ENCODE results near the gene RMP24.

RMP24 gene

DNA sequence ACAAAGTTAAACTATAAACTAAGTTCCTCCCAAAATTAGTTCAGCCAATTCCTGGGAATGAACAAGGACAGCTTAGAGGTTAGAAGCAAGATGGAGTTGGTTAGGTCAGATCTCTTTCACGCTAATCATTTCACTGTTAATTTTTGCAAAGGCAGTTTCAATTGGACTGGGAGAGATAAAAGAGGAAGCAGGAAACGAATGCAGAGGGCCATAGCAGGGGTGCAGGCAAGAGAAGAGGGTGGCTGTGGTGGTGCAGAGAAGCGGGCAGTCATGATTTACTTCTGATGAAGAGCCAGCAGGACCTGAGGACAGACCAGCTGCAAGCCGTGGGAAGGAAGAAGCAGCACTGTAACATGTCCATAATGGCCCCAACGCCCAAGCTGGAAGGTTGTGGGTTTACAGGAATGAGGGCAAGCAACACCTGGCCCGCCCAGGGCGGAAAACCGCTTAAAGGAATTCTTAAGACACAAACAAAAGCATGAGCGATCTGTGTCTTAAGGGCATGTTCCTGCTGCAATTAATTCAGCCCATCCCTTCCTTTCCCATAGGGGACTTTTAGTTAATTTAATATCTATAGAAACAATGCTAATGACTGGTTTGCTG lies 4.1 kb upstream of the RMP24 start:
- no peak for DNase-seq

DNA sequence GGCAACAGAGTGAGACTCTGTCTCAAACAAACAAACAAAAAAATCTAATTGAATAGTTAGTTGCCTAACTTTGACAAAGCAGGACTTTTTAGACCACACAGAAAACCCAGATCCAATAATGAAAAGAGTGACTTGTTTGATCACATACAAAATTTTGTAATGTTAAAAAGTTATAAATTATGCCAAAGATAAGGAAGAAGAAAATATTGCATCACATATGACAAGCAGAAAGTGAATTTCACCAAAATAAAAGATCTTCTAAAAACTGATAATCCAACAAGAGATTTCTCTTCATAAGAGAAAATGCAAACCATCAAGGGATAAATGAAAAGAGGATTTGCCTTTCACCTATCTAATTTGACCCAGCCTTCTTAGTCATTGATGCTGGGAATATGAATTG lies 2.8 kb upstream of the RMP24 start:
- DNase-seq: no peak

DNA sequence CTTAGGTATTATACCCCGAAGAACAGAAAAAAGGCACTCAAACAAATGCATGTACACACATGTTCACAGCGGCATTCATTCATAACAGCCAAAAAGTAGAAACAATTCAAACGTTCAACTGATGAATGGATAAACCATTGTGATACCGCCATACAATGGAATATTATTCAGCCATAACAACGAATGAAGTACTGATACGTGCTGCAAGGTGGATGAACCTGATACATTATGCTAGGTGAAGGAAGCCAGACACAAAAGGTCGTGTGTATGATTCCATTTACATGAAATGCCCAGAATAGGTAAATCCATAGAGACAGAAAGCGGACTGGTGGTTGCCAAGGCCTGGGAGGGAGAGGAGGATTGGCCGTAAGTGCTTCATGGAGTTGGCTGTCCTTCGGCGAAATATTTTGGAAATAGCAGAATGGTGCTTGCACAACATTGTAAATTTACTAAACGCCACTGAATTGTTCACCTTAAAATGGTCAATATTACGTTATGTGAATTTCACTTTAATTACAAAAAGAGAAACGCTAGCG lies 750 bp upstream of the RMP24 start:
- no peak for DNase-seq

DNA sequence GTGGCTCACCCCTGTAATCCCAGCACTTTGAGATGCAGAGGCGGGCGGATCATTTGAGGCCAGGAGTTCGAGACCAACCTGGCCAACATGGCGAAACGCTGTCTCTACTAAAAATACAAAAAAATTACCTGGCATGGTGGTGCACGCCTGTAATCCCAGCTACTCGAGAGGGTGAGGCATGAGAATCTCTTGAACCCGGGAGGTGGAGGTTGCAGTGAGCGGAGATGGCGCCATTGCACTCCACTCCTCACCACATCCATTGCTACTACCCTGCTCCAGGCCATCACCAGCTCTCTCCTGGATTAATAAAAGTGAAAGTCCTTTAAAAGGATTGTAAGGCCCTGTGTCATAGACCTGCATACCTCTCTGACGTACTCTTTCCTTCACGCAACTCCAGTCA lies 1.2 kb downstream of the RMP24 start:
- no peak for DNase-seq

DNA sequence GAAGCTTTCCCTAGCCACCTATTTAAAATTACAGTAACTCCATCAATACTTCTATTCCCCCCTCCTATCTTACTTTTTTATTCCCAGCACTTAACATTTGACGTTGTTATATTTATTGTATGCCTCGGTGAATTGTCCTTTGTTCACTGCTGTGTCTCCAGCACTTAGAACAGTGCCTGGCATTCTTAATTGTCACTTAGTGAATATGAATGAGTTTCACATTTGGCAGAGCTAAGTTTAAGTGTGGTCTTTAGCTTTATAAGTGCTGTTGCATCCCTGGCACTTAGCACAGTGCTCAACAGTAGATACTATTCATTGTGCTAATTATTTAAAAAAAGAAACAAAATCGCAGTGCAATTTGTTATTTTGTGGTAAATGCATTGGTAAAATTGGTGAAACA lies 1.7 kb downstream of the RMP24 start:
- no peak for DNase-seq

DNA sequence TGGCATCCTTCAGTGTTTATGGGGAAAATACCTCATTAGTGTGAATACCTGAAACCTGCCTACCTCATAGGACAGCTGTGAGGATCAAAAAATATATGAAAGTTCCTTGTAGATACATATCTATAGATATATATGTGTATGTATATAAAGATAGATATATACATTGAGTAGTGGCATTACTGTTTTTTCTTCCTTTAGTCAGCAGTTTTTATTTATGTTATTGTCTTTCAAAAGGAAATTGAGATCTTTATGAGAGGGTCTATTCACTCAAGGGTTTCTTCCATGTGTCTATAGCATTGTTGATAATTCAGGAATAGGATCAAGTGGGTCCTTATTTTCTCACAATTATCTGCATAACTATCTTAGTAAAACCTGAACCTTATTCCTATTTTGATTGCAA lies 6.6 kb downstream of the RMP24 start:
- DNase-seq: no peak

DNA sequence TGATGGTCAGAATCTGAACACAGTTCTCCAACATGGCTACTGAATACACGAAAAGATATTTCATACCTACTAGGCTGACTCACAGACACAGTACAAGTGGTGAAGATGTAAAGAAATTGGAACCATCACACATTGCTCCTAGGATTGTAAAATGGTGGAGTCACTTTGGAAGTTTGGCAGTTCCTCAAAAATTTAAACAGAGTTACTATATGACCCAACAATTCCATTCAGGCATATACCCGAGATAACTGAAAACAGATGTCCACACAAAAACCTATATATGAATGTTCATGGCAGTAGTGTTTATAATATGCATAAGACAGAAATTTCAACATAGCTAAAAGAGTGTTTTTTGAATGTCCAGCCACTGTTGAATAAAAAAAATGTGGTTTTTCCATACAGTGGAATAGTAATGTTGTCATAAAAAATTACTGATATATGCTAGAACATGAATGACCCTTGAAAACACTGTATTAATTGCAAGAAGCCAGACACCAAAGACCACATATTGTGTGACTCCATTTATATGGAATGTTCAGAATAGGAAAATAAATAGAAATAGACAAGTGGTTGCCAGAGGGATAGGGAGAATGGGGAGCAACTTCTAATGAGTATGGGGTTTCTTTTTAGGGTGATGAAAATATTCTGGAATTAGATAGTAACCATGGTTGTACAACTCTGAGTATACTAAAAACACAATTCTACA lies 10.1 kb downstream of the RMP24 start:
- no peak for DNase-seq

DNA sequence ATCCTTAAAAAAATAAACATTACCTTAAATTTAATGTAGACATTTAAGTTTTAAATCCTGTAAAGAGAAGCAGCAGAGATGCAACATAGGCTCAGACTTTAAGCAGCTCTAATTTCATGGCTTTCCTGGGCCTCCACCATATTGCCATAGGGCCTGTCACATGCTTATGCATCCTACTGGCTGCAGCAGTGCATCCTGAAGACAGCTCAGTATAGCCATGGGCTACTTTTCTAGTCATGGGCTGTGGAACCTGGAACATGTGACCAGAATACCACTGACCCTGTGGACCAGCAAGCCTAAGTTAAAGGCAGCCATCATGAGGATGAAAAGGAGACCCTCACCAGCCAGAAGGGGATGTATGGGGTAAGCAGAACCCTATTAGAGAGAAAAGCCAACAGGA lies 10.7 kb downstream of the RMP24 start:
- no peak for DNase-seq

DNA sequence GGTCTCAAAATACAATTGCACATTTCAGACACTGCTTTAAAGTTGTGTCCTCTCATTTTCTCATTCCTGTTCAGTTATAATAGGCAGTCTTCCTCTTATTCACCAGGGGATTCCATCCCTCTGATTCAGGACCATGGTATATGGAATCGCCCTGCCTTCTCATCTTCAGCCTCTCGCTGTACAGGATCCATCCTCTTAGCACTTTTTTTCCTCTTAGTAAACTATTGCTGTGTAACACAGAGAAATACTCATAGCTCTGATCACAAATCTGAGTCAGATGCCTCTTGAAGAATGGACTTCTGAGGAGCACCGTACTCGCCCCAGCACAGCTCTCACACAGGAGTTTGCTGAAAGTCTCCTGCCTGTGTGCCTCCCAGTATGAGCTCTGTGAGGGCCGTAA lies 11.3 kb downstream of the RMP24 start:
- no peak for DNase-seq

DNA sequence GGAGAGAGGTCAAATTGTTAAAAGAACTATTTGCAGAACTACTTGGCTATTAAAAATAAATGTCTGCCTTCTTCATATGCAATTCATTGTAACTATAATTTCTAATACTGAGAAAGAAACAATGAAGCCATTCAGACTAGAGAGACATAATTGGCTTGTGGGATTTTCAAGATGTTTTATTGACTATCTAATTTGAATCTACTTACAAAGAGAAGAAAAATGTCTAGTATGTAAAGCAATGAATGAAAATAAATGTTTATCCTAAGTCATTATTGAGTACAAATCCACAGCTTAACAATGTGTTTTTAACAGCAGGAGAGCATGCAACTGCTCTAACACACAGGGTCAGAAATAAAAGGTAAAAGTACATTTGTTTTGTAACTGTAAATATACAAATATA lies 19.2 kb downstream of the RMP24 start:
- no peak for DNase-seq

DNA sequence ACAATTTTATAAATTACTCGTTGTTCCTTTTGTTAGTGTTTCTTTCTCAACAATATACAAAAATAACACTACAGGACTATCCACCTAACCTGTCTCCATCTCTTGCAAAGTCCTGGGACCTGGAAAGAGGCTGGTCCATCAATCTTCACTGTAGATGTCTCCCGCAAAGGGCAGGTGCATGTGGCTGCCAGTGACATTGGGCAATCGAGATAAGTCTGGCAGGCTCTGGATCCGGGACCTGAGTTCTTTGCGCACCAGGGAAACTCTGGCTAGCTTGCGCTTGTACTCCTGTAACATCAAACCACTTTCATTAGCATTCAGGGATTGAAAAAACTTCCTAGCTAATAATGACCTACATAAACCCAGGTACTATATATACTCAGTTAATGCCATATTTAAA lies 20.5 kb downstream of the RMP24 start:
- DNase-seq: no peak

DNA sequence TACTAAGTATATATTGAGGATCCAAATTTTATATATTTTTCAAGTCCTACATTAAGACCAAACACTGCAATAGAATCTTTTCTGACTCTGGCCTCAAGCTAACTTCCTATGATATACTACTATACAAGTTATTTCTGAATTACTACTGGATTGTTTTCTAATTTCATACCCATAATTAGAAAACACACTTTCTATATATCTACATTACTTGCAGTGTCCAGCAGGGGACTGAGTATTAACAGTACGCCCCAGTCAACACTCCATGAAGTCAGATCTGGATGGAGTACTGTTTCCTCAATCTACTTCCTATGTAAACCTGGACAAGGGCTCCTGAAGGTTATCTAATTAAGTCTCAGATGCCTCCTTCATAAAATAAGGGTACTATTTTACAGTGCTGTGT lies 26.5 kb downstream of the RMP24 start:
- DNase-seq: no peak

DNA sequence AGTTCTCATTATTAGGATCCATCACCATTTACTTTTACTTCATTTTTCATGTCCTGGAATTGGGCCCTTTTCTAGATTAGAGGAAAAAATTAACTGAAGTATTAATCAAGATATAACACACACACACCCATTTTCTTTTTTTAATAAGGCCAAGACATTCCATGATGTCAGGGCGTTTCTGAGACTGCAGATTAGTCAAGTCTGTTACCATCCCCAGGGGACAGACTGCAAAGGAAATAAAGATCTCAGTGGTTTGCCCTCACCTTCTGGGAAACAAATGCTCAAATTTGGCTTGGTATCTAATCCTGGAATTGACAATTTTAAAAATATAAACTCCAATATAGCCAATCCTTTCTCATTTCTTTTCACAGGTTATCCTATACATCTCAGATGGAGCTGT lies 27.4 kb downstream of the RMP24 start:
- no peak for DNase-seq

DNA sequence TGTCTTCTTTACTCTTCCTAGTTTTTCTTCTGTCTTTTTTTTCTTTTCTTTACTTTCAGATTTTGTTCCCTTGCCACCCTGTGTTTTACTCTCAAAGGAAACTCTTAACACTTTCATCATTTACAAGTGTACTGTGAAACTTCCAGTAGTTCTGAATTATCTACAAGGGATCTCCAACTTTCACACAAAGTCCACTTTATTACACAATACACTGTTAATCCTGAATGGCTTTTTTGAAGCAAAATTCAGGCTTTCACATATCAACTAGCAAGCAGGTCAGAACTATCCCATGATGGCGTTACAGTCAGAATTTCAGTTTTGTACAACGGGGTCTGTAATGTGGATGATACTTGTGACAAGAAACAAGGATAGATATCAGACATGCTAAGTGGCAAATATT lies 34.5 kb downstream of the RMP24 start:
- no peak for DNase-seq

DNA sequence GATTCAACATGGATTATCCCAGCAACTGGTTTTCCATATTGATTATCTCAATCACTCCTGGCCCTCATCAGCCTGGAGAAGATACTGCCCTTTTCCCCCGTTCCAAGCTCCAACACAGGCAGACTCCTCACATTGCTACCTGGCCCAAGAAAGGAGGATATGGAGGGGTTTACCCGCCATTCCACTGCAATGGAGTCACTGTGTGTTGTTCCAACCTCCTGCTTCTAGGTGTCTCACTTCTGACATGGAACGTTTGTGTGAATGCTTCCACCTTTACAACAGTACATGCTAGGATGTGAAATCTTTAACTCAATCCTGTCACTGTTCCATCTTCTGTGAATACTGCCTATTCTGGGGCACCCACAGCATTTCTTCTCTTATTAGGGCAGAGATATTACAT lies 36.7 kb downstream of the RMP24 start:
- no peak for DNase-seq

DNA sequence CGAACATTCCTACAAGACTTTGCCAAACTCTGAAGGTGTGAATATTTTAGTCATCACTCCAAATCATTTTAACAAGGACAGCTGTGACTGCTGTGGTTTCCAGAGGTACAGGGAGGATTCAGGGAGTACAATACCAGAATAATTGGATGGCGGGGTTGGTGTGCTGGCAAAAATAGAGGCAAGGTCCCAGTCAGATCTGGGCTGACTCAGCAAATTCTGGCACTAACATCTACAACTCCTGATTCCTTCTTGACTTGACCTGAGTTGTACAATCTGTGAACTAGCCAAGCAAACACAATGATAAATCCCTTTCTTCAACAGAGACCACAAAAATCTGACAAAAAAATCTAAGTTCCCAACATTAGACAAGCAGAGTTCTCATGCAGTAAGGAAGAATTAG lies 40.4 kb downstream of the RMP24 start:
- DNase-seq: no peak

DNA sequence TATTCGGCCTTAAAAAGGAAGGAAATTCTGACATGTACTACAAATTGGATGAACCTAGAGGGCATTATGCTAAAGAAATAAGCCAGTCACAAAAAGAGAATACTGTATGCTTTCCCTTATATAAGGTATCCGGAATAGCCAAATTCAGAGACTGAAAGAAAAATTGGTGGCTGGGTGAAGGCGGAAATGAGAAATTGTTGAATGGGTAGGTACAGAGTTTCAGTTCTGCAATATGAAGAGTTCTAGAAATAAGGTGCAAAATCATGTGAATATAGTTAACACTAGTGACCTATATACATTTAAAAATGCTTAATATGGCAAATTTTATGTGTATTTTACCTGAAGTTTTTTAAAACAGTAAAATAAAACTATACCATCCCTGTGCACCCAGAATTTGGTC lies 43.1 kb downstream of the RMP24 start:
- no peak for DNase-seq

DNA sequence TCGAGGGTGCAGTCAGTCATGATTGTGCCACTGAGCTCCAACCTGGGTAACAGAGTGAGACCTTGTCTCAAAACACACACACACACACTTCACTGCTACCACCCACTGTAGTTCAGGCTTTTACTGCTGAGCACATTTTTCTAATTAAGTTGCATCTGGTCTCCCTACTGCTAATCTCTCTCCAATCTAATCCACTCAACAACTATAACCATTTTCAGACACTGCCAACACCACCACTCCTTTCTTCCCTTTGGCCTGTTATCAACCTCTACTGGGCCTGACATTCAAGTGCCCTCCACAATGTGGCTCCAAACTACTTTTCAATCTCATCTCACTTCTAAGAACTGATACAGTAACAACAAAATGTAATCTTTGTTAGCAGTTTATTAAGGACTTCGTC lies 44.8 kb downstream of the RMP24 start:
- no peak for DNase-seq

DNA sequence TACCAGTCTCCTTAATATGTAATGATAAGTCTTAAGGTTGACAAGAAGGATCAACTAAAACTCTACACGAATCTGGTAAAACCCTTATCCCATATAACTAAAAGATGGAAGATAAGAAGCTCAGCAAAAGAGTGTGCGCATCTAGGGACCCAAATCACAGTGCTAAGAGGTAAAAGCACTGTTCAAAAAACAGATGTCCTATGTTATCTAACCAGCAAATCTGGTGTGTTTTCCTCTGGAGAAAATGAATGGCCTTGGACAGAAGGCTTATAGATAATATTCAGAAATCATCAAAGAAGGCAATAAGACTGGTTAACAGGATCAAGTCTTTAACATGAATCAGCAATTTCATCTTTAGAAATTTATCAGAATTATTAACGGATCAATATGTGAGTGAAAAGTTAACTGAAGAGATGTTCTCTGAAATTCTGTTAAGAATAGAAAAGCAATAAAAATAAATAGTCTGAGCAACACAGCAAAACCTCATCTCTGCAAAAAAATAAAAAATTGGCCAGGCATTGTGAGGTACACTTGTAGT lies 47.8 kb downstream of the RMP24 start:
- no peak for DNase-seq

DNA sequence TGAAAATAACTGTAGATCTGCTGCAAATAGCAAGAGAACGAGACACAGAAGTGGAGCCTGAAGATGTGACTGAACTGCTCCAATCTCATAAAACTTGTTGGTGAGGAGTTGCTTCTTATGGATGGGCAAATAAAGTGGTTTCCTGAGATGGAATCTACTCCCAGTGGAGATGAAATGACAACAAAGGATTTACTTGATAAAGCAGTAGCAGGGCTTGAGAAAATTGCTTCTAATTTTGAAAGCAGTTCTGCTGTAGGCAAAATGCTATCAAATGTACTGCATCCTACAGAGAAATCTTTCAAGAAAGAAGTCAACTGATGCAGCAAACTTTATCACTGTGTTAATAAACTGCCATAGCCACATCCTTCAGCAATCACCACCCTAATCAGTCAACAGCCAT lies 50.9 kb downstream of the RMP24 start:
- no peak for DNase-seq

DNA sequence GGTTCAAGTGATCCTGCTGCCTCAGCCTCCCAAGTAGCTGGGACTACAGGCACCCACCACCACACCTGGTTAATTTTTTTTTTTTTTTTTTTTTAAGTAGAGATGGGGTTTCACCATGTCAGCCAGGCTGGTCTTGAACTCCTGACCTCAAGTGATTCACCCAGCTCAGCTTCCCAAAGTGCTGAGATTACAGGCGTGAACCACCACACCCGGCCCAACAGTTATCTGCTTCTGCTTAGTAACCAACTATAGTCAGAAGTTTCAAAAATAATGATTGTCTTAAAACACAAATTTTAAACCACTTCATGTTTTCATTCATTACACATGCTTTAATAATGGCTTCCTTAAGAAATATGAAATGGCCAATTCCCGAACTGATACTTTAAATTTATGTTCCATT lies 51.8 kb downstream of the RMP24 start:
- peak; percentile 13 for DNase-seq

DNA sequence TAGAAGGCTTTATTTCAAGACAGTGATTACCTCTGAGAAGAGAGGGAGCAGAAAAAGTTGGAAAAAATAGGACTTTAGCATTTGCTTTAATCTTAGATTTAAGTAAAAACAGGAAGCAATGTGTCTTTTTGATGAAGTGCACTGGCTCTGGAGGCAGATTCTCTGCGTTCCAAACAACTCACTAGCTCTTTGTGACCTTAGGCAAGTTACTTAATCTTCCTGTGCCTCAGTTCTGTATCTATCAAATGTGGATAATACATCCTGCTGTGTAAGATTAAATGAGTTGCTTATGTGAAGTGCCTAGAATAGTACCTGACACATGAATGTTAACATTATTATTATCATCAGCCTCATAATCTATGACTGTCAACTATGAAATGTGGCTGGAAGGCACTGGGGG lies 52.5 kb downstream of the RMP24 start:
- no peak for DNase-seq

DNA sequence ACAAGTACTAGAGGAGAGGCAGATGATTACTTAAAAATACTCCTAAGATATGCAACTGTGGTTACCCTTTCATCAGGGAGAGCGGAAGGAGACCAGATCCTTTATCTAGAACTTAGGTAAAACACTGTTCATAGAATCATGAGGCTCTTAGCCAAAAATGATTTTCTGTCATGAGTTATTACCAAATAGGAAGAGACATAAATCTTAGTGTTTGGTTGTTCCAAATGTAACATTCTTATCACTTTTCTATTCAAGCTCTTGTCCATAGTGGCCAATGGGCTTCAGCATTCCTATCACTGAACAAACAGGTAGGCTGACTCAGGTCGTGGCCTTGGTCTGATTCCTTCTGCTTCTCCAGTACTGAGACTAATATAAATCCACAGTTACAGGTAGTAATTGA lies 56.4 kb downstream of the RMP24 start:
- no peak for DNase-seq
